GM19324 (cell line): ENCODE results near the gene SMCO4.
"Not testable (repeated sequence)": the region's sequence is repeated elsewhere in the genome, so short reads cannot be mapped to it uniquely, and the experiment has no call there.

Source experiments
- ATAC-seq: cut with Tn5 transposase; IDR thresholded peaks from one replicate; pipeline ENCODE4 v1.9.1; 2021; ENCODE audit warnings: mild to moderate bottlenecking, moderate library complexity; ENCODE audit not compliant: unreplicated experiment, low FRiP score

SMCO4 gene

GRCh38 chr11:93543292-93543977 is at the start of gene SMCO4:
TSS of gene SMCO4 (minus strand) at chr11:93543391. CDS start at chr11:93479189, 64,202 bp downstream.
- ATAC-seq = peak; percentile 94

- peak; percentile 80 for ATAC-seq
These were observed 48.2 kb upstream of the SMCO4 start for GRCh38 chr11:93591247-93591898.

- no peak for ATAC-seq
These were observed 46.2 kb upstream of the SMCO4 start for GRCh38 chr11:93589347-93589746.

- ATAC-seq = no peak
These were observed 44.8 kb upstream of the SMCO4 start for GRCh38 chr11:93587858-93588581.

- not testable (repeated sequence) for ATAC-seq
These were observed 44.2 kb upstream of the SMCO4 start for GRCh38 chr11:93587425-93587824.

- no peak for ATAC-seq
These were observed 42.6 kb upstream of the SMCO4 start for GRCh38 chr11:93585758-93586157.

- no peak for ATAC-seq
These were observed 40.3 kb upstream of the SMCO4 start for GRCh38 chr11:93583490-93583889.

- ATAC-seq = no peak
These were observed 36.1 kb upstream of the SMCO4 start for GRCh38 chr11:93579187-93579751.

GRCh38 chr11:93577286-93577685 is 34.1 kb upstream of the SMCO4 start:
- ATAC-seq = no peak

- not testable (repeated sequence) for ATAC-seq
These were observed 33.7 kb upstream of the SMCO4 start for GRCh38 chr11:93576870-93577269.

GRCh38 chr11:93574638-93575220 is 31.5 kb upstream of the SMCO4 start:
- no peak for ATAC-seq

- no peak for ATAC-seq
These were observed 30.0 kb upstream of the SMCO4 start for GRCh38 chr11:93573184-93573583.

GRCh38 chr11:93572621-93573020 is 29.4 kb upstream of the SMCO4 start:
- no peak for ATAC-seq

GRCh38 chr11:93572171-93572570 is 29.0 kb upstream of the SMCO4 start:
- ATAC-seq = no peak

GRCh38 chr11:93571612-93572011 is 28.4 kb upstream of the SMCO4 start:
- no peak for ATAC-seq

GRCh38 chr11:93570759-93571413 is 27.7 kb upstream of the SMCO4 start:
- no peak for ATAC-seq

GRCh38 chr11:93569496-93569895 is 26.3 kb upstream of the SMCO4 start:
- no peak for ATAC-seq

GRCh38 chr11:93568726-93569125 is 25.5 kb upstream of the SMCO4 start:
- ATAC-seq = no peak

- no peak for ATAC-seq
These were observed 24.3 kb upstream of the SMCO4 start for GRCh38 chr11:93567401-93567895.

GRCh38 chr11:93564895-93565294 is 21.7 kb upstream of the SMCO4 start:
- no peak for ATAC-seq
